Bone marrow (tissue), 2 donors: ENCODE data around the gene MACROH2A1.

Source experiments
- DNase-seq, 2 donors: peaks; one replicate each; lab custom pipeline; 2025; lab: John Stamatoyannopoulos, UW

MACROH2A1 gene

DNA sequence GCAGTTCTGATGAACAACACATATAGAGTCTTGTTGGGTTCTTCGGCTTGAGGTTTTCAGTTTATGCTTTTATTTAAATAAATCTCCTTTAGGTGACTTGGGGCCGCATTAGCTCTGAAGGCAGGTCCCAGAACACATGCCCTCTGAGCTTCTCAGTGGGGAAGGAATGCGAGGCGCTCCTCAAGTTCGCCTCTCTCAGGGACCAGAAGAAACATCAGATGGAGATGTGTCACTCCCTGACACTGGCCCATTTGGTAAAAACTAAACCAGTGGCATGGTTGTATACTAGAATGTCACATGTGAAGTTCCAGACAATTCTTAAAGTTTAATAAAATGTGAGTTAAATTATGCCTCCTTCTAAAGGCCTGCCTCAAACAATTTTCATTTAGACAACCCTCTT, 1.9 kb downstream of the MACROH2A1 start:
- no peak for DNase-seq

DNA sequence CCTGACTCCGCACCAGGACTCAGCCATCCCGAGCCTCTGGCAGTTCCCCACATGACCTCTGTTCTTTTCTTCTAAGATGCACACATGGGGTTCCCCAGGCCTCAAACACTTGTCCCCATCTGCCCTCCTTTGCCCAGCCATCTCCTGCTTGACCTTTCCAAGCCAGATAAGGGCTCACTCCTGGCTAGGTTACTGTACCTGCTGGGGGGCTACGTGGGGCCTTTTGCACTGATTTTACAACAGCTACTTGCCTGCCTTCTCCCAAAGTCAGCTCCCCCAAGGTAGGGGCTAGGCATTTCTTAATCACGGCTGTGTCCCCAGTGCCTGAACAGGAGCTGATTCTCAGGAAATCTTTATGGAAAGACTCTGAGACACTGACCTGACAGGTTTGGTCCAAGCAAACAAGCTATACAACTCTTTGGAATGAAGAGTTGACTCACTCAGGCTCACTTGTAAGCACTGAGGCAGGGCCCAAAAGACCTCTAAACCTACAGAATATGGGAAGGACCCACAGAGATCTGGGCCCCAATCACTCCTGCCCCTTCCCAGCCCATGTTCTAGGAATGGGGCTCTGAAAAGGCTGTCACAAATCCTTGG, 2.5 kb downstream of the MACROH2A1 start:
- DNase-seq, result no peak

DNA sequence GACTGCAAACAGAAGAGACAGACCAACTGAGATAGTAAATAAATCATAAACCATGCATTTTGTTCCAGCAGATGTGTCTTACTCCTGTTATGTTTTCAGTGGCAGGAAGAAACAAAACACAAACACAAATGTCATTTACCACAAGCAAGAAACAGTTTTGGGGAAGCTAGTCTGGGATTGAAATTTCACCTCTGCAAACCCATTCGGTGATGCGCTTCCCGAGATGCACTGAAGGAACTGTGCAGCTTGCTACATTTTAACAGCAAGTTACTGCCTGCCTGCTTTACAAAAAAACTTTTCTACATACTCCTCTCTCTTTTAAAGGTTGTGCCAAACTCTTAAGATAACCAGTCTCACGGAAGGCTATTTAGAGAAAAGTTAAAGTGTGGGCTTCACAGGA, 3.2 kb downstream of the MACROH2A1 start:
- DNase-seq, result no peak

DNA sequence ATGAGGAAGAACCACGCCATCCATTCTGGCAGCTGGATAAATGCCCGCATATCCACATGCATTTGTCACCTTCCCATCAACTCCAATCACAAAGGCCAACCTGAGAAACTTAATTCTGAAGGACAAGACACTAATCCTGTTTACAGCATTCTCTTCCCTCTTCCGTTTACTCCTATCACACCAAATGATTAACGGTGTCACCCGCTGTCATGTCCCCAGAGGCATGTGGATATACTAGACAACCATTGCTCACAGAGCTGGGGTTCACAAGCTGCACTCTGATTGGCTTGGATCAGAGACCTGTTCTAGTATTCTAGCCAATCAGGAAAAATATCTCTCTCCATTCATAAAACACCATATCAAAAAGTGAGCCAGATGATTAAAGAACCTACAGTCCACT, 3.6 kb downstream of the MACROH2A1 start:
- DNase-seq, result no peak

DNA sequence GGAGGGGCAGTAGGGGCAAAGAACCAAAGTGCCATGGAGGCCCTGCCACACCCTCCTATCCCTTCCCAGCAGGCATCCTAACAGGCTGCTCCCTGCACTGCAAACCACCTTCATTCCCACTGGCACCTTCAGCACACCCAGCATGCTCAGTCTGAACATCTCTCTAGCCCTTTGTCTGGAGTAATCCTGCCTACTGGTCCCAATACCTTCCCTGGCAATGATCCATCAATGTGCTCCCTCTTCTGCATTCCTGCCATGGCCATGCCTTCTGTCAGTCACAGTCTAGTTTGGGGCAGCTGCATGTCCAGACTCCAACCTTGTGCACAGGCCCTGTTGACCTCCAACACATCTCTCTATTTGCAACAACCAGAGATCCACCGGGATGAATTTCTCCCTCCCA, 4.9 kb downstream of the MACROH2A1 start:
- DNase-seq, result no peak

DNA sequence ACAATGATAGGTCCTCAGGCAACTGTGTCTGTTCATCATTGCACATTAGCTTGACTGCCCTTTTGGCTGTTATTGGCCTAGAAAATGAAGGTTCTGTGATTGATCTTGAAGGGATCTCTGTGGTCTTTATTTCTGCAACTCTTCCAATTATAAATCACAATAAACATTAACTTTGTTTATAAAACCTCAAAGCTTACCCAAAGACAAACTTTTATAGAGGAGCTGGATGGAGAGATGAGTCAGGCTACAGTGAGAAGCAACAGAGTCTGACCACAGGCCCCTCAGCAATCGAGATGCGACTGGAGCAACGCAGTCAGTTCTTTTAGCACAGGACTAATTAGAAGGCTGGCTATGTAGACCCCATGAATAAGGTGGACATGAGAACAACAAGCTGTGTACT, 5.3 kb downstream of the MACROH2A1 start:
- DNase-seq, result no peak

DNA sequence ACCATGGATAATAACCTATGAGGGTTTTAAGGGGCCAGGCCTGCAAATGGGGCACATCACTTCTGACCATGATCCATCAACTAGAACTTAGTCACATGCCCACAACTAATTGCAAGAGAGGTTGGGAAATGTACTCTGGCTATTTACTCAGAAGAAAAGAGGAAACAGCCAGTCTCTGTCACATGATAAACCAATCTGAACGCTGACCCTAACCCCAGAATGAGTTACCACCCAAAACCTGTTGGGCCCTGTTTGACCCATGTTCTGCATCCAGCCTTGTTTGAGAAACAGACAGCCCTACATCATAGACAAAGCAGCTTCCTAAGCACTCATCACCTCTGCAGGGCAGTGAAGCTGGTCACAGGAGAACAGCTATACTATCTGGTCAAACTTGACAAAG, 5.8 kb downstream of the MACROH2A1 start:
- no peak for DNase-seq

DNA sequence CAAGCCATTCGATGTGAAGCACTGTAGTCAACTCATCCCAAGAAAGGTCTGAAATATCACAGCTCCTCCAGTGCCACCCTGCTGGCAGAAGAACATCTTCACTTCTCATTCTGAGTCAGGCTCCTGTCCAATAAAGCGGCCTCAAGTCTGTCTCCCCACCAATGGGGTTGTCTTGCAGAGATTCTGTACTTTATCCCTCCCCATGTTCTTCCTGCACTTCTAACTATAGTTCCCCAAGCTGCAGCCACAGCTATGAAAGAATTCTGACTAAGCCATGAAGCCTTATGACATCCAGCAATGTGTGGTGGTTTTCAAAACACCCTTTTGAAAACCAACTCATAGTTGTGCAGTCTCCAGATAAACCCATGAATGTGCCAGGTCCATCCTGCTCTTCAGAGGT, 6.8 kb downstream of the MACROH2A1 start:
- DNase-seq, result peak in 1 of 2 donors; percentile 27

DNA sequence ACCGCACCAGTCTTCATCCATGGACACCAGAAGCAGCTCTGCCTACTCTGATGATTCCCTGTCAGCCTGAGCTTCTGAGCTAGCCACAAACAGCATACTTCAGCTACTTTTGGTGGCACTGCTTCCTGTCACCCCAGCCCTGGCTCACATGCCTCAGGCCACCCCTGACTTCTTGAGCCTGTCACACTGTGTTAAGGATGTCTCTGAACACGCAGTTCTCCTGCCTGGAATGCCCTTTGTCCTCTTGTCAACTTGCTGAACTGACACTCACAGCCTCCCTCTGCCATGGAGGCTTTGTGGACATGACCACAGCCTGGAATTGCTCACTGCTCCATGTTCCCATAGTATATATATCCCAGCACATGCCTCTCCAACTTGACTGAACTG, 7.2 kb downstream of the MACROH2A1 start:
- no peak for DNase-seq

DNA sequence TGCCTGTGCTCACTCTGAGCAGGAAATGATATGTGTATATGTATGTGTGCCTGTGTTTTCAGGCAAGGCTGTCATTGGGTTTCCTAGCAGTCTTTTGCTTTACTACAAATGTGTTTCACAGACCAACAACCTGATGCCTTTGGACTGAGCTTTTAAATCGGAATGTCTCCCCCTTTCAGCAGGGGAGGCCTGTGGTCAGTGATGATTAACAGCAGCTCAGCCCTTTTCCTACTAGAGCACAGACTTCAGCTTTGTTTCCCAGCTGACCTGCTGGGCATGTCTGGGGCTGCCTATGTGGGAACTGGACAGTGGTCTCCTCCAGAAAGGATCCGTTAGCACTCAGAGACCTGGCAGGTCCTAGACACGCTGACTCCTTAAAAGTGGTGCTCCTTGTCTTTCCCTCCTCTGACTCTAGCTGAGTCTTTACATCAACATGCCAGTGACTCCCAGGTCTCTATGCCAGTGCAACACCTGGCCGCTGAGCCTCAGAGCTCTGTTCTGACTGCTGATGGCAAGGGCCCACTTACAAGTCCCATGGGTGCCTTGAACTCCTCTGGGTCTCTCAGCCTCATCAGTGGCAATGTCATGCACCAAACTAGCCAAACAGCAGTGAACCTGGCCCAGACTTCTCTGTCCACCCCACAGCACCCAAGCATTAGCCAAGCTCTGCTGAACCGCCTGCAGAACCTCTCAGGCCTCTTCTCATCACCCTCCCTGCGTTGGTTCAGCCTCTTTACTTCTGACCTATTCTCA, 7.7 kb downstream of the MACROH2A1 start:
- no peak for DNase-seq

DNA sequence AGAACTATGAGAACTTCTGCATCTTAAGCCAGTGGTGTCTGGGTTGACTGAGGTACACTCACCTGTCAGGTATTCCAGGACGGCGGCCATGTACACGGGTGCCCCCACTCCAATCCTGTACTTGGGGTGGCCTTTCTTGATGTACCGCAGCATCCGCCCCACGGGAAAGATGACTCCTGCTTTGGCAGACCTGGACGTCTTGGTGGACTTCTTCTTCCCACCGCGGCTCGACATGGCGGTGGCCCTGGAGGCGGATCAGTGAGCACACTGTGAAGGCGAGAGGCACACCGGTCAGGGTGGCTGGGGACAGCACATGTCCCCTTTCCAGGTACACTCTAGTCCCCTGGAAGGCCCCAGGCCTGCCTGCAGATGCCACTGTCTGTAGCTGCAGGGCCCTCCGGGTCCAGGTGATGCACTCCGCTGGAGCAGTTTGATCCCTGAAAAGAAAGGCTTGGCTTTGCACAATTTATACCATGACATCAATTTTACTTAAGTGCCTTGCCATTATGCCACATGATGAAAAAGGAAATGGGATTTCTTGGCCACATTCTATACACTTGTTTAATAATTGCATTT, 10.1 kb downstream of the MACROH2A1 start:
- no peak for DNase-seq

DNA sequence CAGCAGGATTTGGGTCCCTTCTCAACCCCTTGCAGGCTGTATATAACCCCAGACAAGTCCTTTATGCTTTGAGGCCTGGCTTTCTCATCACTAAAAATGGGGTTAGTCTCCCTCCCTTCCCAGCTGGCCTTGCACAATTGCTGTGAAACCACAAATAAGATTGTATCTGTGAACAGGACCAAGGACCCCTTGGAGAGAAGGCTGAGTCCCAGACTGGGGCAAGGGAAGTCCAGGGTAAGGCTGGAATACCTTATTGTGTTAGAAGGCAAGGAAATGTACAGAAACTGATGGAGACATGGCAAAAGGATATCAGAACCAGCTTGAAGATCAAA, 11.4 kb downstream of the MACROH2A1 start:
- DNase-seq, result no peak

DNA sequence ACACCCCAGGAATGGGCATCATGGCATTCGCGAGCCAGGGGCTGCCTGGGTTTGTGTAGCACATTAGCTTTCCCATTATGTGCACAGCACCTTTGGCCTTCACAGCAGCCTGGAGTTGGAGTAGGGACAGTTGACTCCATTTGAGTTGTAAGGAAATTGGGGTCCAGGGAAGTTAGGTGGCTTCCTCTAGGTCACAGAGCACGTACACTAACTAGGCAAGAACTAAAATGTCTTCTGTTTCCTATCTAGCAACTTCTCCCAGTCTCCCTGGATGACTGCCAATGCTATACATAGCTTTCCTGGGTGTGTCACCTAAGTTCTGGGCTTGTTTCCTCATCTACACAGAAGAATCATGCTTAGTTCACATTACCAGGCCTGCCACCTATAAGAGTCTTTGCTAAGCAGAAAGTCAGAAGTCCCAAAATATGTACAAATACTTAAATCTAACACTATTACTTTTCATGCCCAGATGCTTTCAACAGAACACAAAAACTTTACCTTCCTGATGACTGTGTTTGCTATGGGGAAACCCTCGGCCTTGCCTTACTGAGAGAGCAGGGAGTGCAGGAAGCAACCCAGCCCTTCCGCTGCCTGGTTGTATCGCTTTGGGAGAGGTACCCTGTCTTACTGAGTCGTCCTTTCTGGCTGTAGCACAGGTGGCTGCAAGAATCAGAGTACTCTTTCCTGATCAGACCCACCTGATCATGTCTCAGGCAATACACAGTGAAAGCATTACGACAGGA, 12.0 kb downstream of the MACROH2A1 start:
- no peak for DNase-seq

DNA sequence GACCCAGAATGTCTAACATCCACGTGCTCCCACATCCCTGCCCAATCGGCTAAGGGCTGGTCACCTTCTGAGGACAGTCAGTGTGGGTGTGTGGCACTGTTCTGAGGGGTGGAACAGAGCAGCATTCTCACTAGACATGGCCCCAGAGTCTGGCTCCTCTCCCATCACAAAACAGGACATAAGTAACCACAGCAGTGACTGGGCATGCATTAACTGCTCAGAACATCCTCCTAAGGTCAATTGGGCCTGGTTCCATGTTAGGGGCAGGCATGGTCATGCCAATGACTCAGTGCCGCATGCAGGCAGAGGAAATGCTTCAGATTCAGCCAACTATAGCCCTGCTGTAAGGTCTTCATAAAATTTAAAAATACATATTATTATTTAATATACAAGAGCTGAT, 12.9 kb downstream of the MACROH2A1 start:
- no peak for DNase-seq

DNA sequence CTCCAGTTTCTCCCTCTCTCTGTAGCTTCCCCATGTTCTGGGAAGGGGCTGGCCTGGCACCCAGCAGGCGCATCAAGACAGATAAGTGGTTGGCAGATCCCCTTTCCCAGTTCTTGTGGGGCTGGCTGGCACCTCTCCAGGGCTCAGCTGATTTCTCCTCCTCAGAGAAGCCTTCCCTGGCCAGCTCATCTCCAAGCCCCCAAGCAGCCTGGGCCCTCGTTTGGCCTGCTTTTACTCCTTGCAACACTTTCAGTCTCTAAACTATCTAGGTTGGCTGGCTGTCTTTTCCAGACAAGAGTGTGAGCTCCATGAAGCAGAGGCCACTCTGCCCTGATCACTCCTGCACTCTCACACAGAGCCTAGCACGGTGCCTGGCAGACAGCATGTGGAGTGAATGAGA, 13.5 kb downstream of the MACROH2A1 start:
- no peak for DNase-seq

DNA sequence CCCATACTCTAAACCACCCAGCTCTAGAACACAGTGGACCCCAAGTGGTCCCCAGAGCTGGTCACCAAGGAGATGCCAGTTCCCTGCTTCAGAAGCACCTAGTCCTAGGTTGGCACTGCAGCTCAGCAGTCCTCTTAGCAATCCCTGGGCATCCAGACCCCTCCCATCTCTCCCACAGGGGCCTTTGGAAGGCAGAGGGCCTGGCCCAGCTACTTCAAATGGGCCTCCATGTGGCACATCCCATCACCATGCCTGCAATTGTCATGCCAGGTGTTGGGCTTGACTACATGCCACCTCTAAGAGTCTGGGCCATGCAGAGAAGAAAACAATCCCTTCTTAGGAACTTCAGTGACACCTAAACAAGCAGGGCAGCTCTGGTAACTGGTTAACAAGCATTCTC, 14.1 kb downstream of the MACROH2A1 start:
- no peak for DNase-seq

DNA sequence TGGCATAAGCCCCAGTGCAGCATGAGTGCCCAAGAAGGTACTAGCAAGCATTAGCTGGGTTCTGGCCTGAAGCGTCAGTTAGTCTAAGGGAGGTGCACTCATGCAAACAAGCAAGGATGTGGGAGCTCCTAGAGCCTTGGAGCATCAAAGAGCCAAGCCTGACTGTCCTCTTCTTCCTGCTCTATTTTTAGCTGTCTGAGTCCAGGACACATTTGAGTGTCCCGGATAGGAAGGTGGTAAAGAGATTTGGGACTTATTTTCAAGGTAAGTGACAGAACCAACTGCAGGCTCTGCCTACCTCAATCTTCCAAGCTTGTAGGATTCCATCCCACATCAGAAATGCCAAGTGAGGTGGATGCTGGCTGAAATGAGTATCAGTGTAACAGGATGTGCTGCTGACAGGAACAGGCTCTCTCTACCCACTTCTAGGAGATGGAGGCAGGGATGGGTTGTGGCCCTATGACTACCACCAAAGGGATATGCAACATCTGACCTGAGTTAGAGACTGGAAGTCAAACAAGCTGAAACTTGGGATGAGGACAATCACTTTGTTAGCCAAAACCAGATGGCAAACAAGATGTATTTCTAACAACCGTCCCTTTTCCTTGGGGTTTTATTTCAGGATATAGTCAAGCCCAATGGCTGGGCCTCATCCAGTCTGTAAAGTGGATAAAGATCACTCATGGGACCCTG, 15.1 kb downstream of the MACROH2A1 start:
- no peak for DNase-seq

DNA sequence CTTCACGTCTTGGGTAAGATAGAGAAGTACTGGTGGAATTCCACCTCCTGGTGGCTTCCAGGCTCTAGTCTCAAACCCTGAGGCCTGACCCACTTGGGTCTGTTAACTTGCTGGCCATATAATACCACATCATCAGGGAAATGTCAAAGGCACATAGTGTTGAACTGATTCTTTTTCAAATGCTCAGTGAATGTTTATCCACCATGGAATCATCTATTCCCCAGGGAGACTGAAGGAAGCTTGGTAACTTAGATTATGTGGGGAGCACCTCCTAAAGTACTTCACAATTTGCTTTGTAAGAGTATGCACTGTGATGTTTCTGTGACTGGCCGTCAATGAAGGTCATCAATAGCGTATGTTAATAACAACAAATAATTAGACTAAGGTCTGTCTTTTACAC, 16.1 kb downstream of the MACROH2A1 start:
- no peak for DNase-seq

DNA sequence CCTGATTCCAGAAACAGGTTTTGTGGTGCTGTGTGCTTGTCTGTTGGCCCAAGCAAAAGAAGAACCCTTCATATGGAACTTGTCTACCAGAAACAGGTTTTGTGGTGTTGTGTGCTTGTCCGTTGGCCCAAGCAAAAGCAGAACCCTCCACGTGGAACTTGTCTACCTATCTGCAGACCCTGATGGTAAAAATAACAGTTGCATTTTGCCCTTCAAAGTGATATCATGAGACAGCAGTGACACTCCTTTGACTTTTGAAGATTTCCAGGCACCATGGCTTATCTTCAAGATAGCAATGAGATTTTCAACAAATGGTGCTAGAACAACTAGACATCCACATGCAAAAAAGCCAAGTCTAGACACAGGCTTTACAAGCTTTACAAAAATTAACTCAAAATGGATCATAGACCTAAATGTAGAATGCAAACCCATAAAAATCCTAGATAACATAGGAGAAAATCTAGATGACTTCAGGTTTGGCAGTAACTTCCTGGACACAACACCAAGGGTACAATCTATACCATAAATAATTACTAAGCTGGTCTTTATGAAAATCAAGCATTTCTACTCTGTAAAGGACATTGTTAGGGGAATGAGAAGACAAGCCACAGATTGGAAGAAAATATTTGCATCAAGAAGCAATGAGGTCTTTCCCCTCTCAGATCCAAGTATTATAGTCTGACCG, 16.8 kb downstream of the MACROH2A1 start:
- no peak for DNase-seq

DNA sequence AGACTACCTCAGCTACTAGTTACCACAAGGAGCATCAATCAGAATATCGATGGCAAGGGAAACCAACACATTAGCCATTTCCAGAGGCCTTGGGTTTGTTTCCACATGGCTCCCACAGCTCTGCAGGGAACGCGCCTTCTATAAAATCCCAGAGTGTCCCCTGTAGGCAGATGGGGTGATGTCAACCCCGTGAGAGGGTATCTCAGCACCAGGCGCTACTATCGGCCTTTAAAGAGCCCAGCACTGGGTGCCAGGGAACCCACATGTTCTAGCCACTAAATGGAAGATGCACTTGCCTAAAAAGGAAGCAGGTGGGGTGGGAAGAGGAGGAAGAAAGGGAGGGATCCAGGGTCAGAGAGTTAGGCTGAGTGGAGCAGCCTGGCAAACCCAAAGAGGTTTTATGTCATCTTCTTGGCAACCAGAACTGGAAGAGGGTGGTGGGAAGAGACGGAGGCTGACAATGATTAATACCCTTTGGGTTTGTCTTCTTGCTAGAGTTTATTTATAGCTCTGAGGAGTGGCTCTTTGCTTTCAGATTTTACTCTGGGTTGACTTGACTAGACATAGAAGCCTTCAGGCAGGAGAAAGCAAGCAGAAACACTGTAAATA, 19.9 kb downstream of the MACROH2A1 start:
- DNase-seq, result peak in 1 of 2 donors; percentile 57
